GM19035 (cell line): ENCODE measurements around the gene MTFR1L.

Experiments used
- ATAC-seq: cut with Tn5 transposase; IDR thresholded peaks from one replicate; pipeline ENCODE4 v1.9.1; 2021; ENCODE audit not compliant: unreplicated experiment

MTFR1L gene

GRCh38 chr1:25819491-25820246 is at the start of gene MTFR1L:
Gene MTFR1L, plus strand, starts transcription at chr1:25819954. Its CDS starts 3,151 bp downstream, at chr1:25823105.
- peak; percentile 88 for ATAC-seq

DNA sequence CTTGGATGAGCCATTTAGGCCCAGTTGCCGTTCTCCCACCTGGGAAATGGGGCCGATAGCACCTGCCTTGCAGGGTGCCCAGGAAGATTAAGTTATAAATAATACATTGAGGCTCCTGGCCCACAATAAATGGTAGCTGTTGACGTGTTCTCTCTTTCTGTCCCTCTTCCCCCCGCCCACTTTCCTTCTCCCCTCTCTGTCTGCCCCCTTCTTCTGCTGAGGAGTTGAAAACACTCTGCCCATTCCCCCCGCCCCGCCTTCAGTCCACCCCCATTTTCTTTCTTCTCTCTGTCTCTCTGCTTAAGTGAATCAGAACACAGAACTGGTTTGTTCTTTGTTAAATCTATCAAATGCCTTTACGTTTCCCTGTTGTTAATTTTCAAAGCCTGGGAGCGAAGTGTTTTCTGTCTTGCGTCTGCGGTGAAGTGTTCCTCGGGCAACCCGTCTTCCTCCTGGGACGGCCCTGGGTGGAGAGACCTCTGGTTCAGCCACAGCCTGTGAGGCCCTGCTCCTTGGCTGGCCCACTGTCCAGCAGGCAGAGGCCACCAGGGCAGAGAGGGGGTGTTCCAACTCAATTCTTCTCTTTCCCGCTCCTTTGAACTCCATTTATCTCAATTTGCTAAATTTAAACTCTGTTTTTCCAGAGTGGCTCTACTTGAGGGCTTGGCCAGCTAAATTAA is 49.1 kb upstream of the MTFR1L start:
- ATAC-seq = no peak

- ATAC-seq = no peak
Measured at GRCh38 chr1:25771221-25772114, 48.3 kb upstream of the MTFR1L start.

GRCh38 chr1:25772164-25772563 is 47.6 kb upstream of the MTFR1L start:
- no peak for ATAC-seq

- no peak for ATAC-seq
Measured at GRCh38 chr1:25772692-25773245, 47.0 kb upstream of the MTFR1L start.

GRCh38 chr1:25773441-25774125 is 46.2 kb upstream of the MTFR1L start:
- no peak for ATAC-seq

- ATAC-seq = no peak
Measured at GRCh38 chr1:25774206-25774803, 45.4 kb upstream of the MTFR1L start.

DNA sequence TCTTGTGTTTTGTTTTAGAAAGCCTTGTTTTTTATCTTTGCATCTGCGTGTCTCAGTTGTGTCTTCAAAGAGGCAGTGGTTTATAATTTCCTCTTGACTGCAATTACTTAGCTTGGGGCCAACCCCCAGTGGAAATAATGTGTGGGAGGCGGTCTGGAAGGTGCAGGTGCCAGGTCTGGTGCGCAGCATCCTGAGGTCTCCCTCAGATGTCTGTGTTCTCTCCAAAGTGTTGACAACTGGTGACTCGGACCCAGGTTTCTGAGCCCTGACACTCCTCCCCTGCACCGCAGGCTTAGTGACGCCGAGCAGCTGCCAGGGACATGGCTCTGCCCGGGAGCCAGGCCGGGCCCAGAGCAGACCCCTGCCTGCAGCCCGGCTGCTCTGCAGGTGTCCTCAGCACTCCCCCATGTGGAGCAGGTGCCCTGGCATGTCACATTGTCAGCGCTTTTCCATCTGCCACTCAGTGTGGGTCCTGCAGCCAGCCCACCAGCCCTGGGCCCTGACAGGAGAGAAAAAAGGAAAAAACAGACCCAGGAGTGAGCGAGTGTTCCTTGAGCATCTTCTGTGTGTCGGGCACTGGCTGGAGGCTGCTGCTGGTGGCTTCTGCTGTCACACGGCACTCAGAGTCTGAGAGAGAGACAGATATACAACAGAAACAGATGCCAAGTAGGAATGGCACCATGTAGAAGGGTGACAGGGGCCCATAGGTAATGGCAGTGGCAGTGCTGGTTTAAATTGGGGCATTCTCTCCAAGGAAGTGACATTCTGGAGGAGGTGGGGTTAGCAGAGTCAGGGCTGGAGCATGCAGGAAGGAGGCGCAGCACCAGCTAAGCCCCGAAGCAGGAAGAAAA is 44.6 kb upstream of the MTFR1L start:
- no peak for ATAC-seq

DNA sequence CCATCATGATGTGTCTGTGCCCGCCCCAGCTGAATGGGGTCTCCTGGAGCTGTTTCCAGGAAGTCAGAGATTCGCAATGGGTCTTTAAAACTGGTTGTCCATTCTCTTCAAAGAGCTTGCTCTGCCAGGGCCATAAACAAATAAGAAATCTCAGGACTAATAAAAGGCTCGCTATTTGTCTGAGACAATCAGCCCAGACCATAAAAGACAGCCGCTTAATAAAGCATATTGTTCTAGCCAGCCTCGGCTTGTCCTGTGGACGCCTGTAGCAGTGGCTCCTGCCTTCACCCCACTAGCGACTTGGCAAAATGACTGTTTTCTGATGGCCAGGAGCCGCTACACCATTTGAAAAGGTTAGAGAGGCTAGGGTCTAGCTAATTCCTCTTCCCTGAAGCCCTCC is 40.4 kb upstream of the MTFR1L start:
- ATAC-seq = no peak

DNA sequence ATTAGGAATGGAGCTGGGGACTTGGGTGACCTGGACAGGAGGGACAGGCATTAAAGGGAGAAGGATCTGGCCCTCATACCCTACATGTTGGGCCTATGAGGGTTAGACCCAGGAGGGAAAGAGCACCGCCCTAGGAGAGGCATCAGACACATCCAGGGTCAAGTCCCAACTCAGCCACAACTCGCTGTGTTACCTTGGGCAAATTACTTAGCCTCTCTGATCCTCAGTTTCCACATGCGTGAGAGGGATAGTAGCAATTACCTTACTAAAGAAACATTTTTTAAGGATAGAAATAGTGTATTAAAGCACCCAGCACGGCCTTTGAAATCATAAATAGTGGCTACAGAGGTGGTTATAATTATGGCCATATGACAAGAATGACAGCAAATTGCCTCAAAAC is 39.9 kb upstream of the MTFR1L start:
- ATAC-seq = no peak

- ATAC-seq = no peak
Measured at GRCh38 chr1:25780318-25781129, 39.2 kb upstream of the MTFR1L start.

DNA sequence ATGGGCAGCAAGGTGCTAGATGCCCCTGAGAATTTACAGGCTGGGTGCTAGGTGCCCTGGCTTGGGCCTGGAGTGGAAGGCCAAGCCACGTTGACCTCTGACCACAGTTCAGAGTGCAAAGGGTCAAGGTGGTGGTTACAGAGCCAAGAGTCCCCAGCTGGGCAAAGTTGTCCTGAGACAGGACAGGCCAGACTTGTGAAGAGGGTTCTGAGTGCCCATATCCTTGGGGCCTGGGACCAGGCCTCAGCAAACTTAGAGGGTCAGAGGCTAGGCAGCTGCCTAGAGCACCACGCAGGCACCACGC is 38.7 kb upstream of the MTFR1L start:
- ATAC-seq = no peak

DNA sequence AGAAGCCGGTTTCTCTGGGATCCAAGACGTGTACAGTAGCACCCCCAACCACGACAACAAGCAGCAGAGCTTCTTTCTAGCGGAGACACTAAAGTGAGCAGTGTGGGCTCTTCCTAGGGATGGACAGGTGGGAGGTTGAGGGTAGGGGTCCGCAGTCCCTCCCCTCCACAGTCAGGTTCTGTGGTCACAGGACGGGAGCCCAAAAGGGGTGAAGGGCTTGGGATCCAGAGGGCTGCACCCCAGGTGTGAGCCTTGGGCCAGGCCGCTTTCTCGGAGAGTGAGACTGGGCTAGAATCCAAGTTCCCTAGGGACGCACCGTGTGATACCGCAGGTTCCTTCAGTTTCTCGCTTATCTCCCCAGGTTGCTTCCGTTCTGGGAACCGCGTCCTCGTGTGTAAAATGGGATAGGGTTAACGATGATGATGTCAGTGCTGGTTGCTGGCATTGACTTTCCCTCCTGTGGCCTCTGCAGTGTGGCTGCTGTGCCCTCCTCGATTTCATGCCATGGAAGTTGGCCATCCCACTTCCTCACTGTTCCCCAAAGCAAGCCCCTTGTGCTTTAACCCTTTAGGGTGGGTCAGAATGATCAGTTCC is 37.0 kb upstream of the MTFR1L start:
- ATAC-seq = no peak

DNA sequence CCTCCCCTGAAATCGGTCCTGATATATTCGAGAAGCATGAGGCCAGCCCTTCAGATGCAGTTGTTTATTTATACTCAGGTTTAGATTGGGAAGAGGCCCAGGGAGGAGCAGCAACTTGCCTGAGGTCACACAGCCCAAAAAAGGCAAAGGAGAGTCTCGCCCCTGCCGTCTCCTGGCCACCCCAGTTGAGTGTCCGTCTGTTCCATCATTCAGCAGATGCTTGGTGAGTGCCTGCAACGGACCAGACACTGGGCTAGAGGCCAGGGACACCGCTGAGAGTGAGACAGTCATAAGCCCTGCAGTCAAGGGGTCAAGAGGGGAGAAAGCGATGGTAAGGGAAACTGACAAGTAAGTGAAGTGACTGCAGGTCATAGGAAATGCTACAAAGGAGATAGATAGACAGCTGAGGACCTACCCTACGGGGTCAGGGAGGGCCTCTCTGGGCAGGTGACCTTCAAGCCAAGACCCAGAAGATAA is 35.1 kb upstream of the MTFR1L start:
- ATAC-seq = no peak

- no peak for ATAC-seq
Measured at GRCh38 chr1:25785333-25786067, 34.3 kb upstream of the MTFR1L start.

DNA sequence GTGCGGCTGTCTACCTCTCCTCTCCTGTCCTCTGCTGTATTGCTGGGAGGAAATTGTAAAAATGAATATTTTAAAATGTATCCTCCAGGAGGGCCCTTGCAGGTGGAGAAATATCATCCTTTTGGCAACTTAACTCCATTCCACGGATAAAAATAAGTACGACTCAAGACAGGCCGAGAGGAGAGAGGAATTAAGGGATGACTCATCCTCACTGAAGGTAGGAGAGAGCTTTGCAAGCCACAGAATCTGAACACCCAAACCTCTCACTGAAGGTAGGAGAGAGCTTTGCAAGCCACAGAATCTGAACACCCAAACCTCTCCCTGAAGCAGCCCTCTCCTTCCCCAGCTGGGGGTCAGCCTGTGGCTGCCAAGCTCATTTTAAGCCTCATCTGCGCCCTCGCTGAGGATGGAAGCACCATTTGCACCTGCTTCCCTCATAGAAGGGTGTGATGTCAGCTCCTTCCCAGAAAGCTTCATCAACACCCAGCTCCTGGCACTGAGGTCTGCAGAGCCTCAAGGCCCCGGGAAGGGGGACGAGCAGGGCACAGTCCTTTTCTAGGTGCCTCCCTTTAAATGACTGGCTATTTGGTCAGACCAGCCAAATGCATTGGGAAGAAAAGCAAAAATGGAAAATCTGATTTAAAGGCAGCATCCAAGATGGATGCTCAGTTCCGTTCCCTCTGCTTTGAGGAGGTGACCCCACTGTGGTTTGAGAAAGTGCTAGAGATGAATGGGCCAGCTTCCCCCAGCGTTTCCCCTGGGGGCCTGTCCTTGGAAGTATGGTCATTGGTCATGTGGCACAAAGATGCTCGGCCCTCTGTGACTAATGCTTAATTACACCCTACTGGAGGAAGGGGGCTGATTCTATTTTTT is 32.6 kb upstream of the MTFR1L start:
- ATAC-seq = no peak

- ATAC-seq = no peak
Measured at GRCh38 chr1:25787760-25788166, 32.0 kb upstream of the MTFR1L start.
